Sigmoid colon (tissue), 4 donors: ENCODE measurements around the gene ARFGAP1.

Experiments used
- CTCF ChIP-seq, 4 experiments: fragments of 450-650 bp in 3 of 4; fragments of 200-600 bp in 1 of 4; IDR thresholded peaks; one replicate each; pipeline ENCODE4 v1.5.1; 2016 to 2019; ENCODE audit warnings: antibody characterized with exemption in 4 of 4, mild to moderate bottlenecking in 3 of 4, moderate library complexity in 2 of 4
- EP300 ChIP-seq, 4 donors: sonication (generic); formaldehyde crosslinking; IDR thresholded peaks; one replicate each; pipeline ENCODE4 v1.6.1; 2017; ENCODE audit warnings: antibody characterized with exemption in 4 of 4
- POLR2A ChIP-seq, 2 donors: fragments of 450-650 bp; IDR thresholded peaks; one replicate each; pipeline ENCODE4 v1.6.1; 2016; ENCODE audit warnings: antibody characterized with exemption in 2 of 2, mild to moderate bottlenecking in 2 of 2, moderate library complexity in 2 of 2
- POLR2AphosphoS5 ChIP-seq, 4 donors: sonication (generic); formaldehyde crosslinking; IDR thresholded peaks; one replicate each; pipeline ENCODE4 v1.6.1; 2017; ENCODE audit warnings: antibody characterized with exemption in 4 of 4

GRCh38 chr20:63328026-63328700, 55.5 kb downstream of the ARFGAP1 start:
- TF ChIP-seq POLR2AphosphoS5 (IDR thresholded peaks at IDR 0.05) (no peak), POLR2A (IDR thresholded peaks at IDR 0.05) (no peak), CTCF (IDR thresholded peaks at IDR 0.05) (no peak), EP300 (IDR thresholded peaks at IDR 0.05) (no peak)
